GM19452 (cell line): Measurements from ENCODE around the gene UBD.

Source experiments
- ATAC-seq: cut with Tn5 transposase; IDR thresholded peaks from one replicate; pipeline ENCODE4 v1.9.1; 2021; ENCODE audit not compliant: unreplicated experiment

UBD gene

DNA sequence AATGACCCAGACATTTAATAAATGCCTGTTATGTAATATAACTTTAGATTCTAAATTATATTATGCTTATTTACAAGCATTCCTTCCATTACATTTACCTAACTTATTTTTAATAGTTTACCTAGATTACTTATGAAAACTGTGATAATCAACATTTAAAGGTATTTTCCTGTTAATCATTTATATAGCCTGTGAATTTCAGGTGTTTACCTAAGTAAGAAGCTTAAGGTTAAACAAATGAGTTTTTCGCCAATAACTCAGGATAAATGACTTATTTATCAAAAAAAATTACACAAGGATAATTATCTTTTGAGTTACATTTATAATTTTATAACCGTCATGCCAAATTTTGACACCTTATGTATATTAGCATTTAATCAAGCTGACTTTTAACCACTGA, 35.5 kb downstream of the UBD start:
- ATAC-seq: no peak

GRCh38 chr6:29522227-29522626, 37.3 kb downstream of the UBD start:
- no peak for ATAC-seq

DNA sequence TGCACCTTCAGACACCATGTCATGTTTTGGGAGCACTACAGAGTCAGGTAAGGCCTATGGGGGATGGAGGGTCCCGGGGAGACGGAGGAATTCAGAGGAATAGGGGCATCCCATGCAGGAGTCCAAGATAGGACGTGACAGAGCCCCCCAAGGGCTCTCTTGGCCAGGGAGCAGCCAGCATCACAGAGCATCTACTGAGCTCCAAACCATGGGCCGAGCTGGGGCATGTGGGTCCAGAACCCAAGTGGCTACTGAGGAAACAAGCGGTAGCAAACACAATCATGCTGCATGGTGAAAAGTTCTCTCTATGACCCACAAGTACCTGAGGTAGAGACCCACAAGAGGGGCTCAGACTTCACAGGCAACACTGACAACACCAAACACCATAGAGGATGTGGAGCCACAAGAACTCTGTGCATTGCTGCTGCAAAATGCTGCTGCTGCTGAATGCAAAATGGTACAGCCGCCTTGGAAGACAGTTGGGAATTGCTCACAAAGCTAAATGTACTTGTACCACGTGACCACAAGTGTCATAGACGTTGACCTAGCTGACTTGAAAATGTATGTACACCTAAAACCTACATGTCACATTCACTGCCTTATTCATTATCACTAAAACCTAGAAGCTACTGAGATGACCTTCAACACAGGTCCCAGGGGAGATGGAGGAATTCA, 38.4 kb downstream of the UBD start:
- ATAC-seq: no peak

DNA sequence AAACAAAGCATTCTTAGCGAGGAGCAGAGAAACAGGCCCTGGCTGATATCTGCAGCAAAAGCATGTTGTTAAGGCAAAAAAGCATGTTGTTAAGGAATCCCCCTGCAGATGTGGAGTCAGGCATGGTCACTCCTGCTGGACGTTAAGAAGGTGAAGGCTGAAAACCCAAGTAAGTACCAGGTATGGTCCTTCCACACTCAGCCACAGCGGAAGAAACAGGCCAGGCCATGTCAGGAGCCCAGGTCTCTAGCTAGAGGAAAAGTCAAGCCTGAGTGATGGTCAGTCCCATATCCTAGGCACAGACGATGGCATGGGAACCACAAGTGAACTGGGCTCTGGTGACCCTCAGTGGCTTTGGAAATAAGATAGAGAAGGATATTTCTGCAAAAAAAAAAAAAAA, 39.3 kb downstream of the UBD start:
- no peak for ATAC-seq

GRCh38 chr6:29519291-29520010, 40.1 kb downstream of the UBD start:
- ATAC-seq: no peak

- ATAC-seq: no peak
These were observed 41.6 kb downstream of the UBD start for GRCh38 chr6:29517728-29518440.

GRCh38 chr6:29517245-29517644, 42.3 kb downstream of the UBD start:
- ATAC-seq: no peak

GRCh38 chr6:29516108-29516507, 43.4 kb downstream of the UBD start:
- no peak for ATAC-seq

- no peak for ATAC-seq
These were observed 48.7 kb downstream of the UBD start for GRCh38 chr6:29510746-29511300.

DNA sequence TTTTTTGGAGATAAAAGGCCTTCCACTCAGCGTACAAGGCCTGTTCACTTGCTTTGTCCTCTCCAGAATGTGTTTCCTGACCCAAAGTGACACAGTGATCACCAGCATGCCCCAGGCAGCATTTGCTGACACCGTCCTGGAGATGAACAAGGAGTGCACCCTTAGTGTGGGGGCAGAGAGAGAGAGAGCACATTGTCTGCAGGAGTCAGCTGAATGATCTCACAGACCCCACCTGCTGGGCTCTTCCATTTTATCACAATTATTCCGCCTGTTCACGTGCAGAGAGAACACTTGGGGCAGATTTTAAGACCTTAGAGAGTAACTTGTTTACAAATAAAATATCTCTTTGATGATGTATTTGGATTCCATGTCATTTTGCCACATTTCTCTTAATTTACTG, 49.3 kb downstream of the UBD start:
- ATAC-seq: no peak

DNA sequence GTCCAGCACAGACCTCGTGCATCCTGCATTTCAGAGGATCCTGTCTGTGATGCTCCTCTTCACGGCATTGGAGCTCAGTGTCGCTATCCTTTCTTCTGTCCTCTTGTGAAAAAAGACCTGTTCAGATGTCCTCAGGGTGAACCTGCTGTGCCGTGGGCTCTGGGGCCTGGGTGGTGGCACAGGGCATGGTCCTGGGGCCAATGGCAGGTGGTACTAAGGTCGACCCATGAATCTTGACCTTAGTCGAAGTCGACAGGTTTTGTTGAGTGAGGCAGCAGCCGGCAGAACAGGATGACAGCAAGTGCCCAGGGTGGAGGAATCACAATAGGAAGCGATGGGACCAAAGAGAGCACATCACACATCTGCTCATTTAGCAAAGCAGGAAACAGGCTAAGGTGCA, 49.8 kb downstream of the UBD start:
- no peak for ATAC-seq

DNA sequence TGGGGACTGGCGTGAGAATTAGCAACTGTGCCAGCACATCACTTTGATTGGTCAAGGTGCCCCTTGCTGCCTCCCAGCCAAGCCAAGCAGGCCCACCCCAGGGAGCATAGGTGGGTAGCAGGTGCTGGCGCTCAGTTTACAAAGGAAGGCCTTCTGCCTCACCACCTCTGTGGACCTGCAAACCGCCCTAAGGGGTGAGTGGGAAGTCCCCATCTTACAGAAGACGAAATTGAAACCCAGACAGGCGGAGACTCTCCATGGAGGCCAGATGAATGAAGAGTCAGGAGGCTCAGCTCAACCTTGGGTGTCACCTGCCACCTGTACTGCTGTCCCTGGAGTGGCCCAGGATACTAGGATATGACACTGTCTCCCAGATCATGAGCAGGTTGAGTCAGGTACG, 50.3 kb downstream of the UBD start:
- ATAC-seq: peak; percentile 75

DNA sequence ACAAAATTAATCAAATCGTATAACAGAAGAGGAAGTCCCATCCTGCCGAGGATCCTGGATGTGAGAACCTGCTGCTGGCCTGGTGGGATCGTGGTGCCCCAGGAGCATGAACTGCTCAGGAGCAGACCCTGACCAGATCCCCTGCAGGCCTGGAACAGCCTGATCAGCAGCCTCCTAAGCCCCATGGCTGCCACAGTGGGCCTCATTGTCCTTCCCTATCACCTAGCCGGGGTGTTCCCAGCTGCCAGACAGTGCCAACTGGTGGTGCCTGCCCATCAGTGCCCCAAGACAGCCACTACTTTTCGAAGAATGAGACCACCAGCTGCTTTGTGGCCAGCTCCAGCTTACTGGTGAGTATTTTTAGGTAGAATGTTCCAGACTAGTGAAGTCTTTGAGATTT, 52.2 kb downstream of the UBD start:
- no peak for ATAC-seq

- no peak for ATAC-seq
These were observed 53.0 kb downstream of the UBD start for GRCh38 chr6:29506446-29507067.

- ATAC-seq: no peak
These were observed 53.7 kb downstream of the UBD start for GRCh38 chr6:29505808-29506207.
